BE2C (cell line): ENCODE data around the gene ASL.
"Not testable (repeated sequence)": the region's sequence is repeated elsewhere in the genome, so short reads cannot be mapped to it uniquely, and the experiment has no call there.

Experiments
- DNase-seq: peaks from one replicate; pipeline ENCODE4 v3.0.0-alpha.2; 2020
- H3K27me3 ChIP-seq: fragments of 250-450 bp; sonication (Bioruptor Pico); 2 replicates; pipeline ENCODE4 v1.5.1; 2020; ENCODE audit warnings: mild to moderate bottlenecking
- H3K36me3 ChIP-seq: fragments of 250-450 bp; sonication (Bioruptor Pico); 2 replicates; pipeline ENCODE4 v1.5.1; 2020; ENCODE audit warnings: mild to moderate bottlenecking
- H3K4me1 ChIP-seq: fragments of 250-450 bp; sonication (Bioruptor Pico); 2 replicates; pipeline ENCODE4 v1.5.1; 2020
- H3K4me3 ChIP-seq: 2 replicates; pipeline ENCODE4 v1.5.1; 2011; ENCODE audit warnings: low read depth, low read length
- H3K9me3 ChIP-seq: fragments of 250-450 bp; sonication (Bioruptor Pico); 2 replicates; pipeline ENCODE4 v1.5.1; 2020
- CTCF ChIP-seq: IDR thresholded peaks from 2 replicates; pipeline ENCODE4 v1.5.1; 2012; ENCODE audit warnings: mild to moderate bottlenecking, low read depth, low read length

Gene ASL

GRCh38 chr7:66070222-66070621 is 5.4 kb upstream of the ASL start:
- H3K4me1 ChIP-seq = no peaks in the 10 kb centered on the region
- no peak for DNase-seq
- no peak for TF ChIP-seq CTCF
- H3K9me3 ChIP-seq = no peaks in the 10 kb centered on the region
- no peaks in the 10 kb centered on the region for H3K36me3 ChIP-seq
- no peak overlapping the region for H3K4me3 ChIP-seq
- H3K27me3 ChIP-seq = no peaks in the 10 kb centered on the region

GRCh38 chr7:66072208-66072607 is 3.4 kb upstream of the ASL start:
- not testable (repeated sequence) for DNase-seq, H3K4me1 ChIP-seq, H3K4me3 ChIP-seq, H3K27me3 ChIP-seq, H3K36me3 ChIP-seq, H3K9me3 ChIP-seq

- Histone ChIP-seq H3K36me3 (no peaks in the 10 kb centered on the region), H3K4me3 (peak overlapping the region; percentile 96), H3K4me1 (peaks cover 4% of the 10 kb centered on the region; the same call in 1 of the 2 replicates), H3K9me3 (no peaks in the 10 kb centered on the region), H3K27me3 (no peaks in the 10 kb centered on the region)
- no peak for TF ChIP-seq CTCF
- no peak for DNase-seq
These were observed 1.1 kb downstream of the ASL start for GRCh38 chr7:66076462-66077329.

- Histone ChIP-seq H3K27me3 (no peaks in the 10 kb centered on the region), H3K4me1 (peaks cover 4% of the 10 kb centered on the region; the same call in 1 of the 2 replicates), H3K4me3 (no peak overlapping the region), H3K36me3 (peaks cover 6% of the 10 kb centered on the region), H3K9me3 (no peaks in the 10 kb centered on the region)
- TF ChIP-seq CTCF = no peak
- no peak for DNase-seq
These were observed 2.4 kb downstream of the ASL start for GRCh38 chr7:66078067-66078466.

- Histone ChIP-seq H3K4me3 (no peak overlapping the region), H3K4me1 (peaks cover 4% of the 10 kb centered on the region; the same call in 1 of the 2 replicates), H3K9me3 (no peaks in the 10 kb centered on the region), H3K36me3 (peaks cover 6% of the 10 kb centered on the region), H3K27me3 (no peaks in the 10 kb centered on the region)
- DNase-seq = no peak
- TF ChIP-seq CTCF = no peak
These were observed 6.5 kb downstream of the ASL start for GRCh38 chr7:66082083-66082482.

- TF ChIP-seq CTCF = no peak
- Histone ChIP-seq H3K9me3 (no peaks in the 10 kb centered on the region), H3K36me3 (peaks cover 6% of the 10 kb centered on the region), H3K4me3 (no peak overlapping the region), H3K27me3 (no peaks in the 10 kb centered on the region), H3K4me1 (peaks cover 1% of the 10 kb centered on the region; the same call in 1 of the 2 replicates)
- no peak for DNase-seq
These were observed 7.3 kb downstream of the ASL start for GRCh38 chr7:66082886-66083415.
